Prostate gland (tissue), 2 donors: ENCODE data around the gene KCP.

Experiments
- CTCF ChIP-seq, 4 experiments: fragments of 200-600 bp in 2 of 4; fragments of 450-650 bp in 2 of 4; sonication (generic) in 2 of 4; IDR thresholded peaks; 1 replicate in 3 of 4; 2 replicates in 1 of 4; pipeline ENCODE4 v1.5.1; 2016 to 2019; ENCODE audit warnings: antibody characterized with exemption in 4 of 4, mild to moderate bottlenecking in 2 of 4, moderate library complexity in 2 of 4
- POLR2A ChIP-seq: fragments of 450-650 bp; IDR thresholded peaks from one replicate; pipeline ENCODE4 v1.6.1; 2016; ENCODE audit warnings: antibody characterized with exemption, mild to moderate bottlenecking
- POLR2AphosphoS5 ChIP-seq: sonication (generic); formaldehyde crosslinking; IDR thresholded peaks from one replicate; pipeline ENCODE4 v1.6.1; 2017; ENCODE audit warnings: antibody characterized with exemption

- TF ChIP-seq POLR2AphosphoS5 (no peak), CTCF (IDR thresholded peaks at IDR 0.05) (no peak), POLR2A (no peak)
Measured at GRCh38 chr7:128893251-128894100, 17.0 kb downstream of the KCP start.
